ENCODE data around the gene REEP6. TPM values are rescaled to one million over a fixed set of nuclear protein-coding genes. Genes with fewer than 3 reads are reported as not detected.

The REEP6 gene
- total and polyA plus RNA-seq, 2 of the 4 experiments (the other 2 are of a cell fraction): 1.3 to 2.2 TPM

GRCh38 chr19:1495799-1496713, 5.1 kb downstream of the REEP6 start:
- H3K9me1 ChIP-seq (ENCODE audit: insufficient read depth, low read length): no peaks in the 10 kb centered on the region
- no peak overlapping the region for H4K8ac ChIP-seq (ENCODE audit: low read depth in 2 of 2, low read length in 2 of 2)
- H4K20me1 ChIP-seq (ENCODE audit: insufficient read depth, low read length): no peaks in the 10 kb centered on the region
- peaks cover 13% of the 10 kb centered on the region; the same call in 1 of the 2 replicates for H3K27me3 ChIP-seq (ENCODE audit: control insufficient read depth, insufficient read depth, low read length)
- H3K4me3 ChIP-seq (ENCODE audit: insufficient read depth, low read depth, low read length): no peak overlapping the region
- no peak overlapping the region for H2AFZ ChIP-seq (replicated peaks; ENCODE audit: low read length, poor library complexity)
- H3K79me1 ChIP-seq (ENCODE audit: low read depth in 1 of 2, low read length in 2 of 2): no peaks in the 10 kb centered on the region
- H2BK120ac ChIP-seq (ENCODE audit: low read depth, low read length): no peak overlapping the region
- DNase-seq: no peak
- in situ Hi-C loops (cut with MboI; ENCODE audit: low sequenced_read_pairs): no loop called here
- H2BK20ac ChIP-seq (ENCODE audit: low read depth, low read length): no peak overlapping the region
- no peak for TF ChIP-seq MXI1 (IDR thresholded peaks at IDR 0.05; ENCODE audit: borderline replicate concordance, low read depth, low read length)
- TF ChIP-seq CHD1 (IDR thresholded peaks at IDR 0.05; ENCODE audit: low read depth, low read length): no peak
- no peak for TF ChIP-seq SMC3 (IDR thresholded peaks at IDR 0.05; ENCODE audit: low read depth, low read length)
- no peak for TF ChIP-seq RAD21 (IDR thresholded peaks at IDR 0.05; ENCODE audit: low read length)
- no peak for TF ChIP-seq CEBPB (IDR thresholded peaks at IDR 0.05; ENCODE audit: low read depth, low read length)
- no peak for TF ChIP-seq ELK1 (IDR thresholded peaks at IDR 0.05; ENCODE audit: borderline replicate concordance, low read depth, low read length)
- TF ChIP-seq FOS (IDR thresholded peaks at IDR 0.05; ENCODE audit: low read depth, low read length): no peak
- TF ChIP-seq NFE2L2 (IDR thresholded peaks at IDR 0.05; ENCODE audit: low read depth, low read length): no peak
- TF ChIP-seq BHLHE40 (IDR thresholded peaks at IDR 0.05; ENCODE audit: low read depth, low read length): no peak
- TF ChIP-seq POLR2A (IDR thresholded peaks at IDR 0.05; ENCODE audit: low read depth, low read length): no peak
- H4K5ac ChIP-seq (ENCODE audit: low read depth, low read length): no peak overlapping the region
- dilution Hi-C loops (cut with HindIII; ENCODE audit: low sequenced_read_pairs, unreplicated experiment): no loop called here
- H3K9ac ChIP-seq (ENCODE audit: low read depth, low read length): no peak overlapping the region
- no peak overlapping the region for H2BK5ac ChIP-seq (ENCODE audit: low read depth, low read length, poor library complexity, severe bottlenecking)
- H3K23ac ChIP-seq (ENCODE audit: low read depth, low read length): no peak overlapping the region
- POLR2A ChIA-PET (ENCODE audit: unreplicated experiment): no interaction called here
- no TSS peak for BruUV-seq (replicated peaks)
- H2BK15ac ChIP-seq (ENCODE audit: low read depth, low read length): no peak overlapping the region
- no peak overlapping the region for H4K91ac ChIP-seq (ENCODE audit: insufficient read depth, low read depth, low read length)
- 74% methylated on average over 17 of the region's 40 CpGs; no CpG with 5 or more reads in 1 of the 2 experiments for WGBS, 2 experiments (ENCODE audit: extremely low coverage in 2 of 2, insufficient read length in 1 of 2)
- peaks cover 5% of the 10 kb centered on the region for H3K4me1 ChIP-seq (ENCODE audit: control insufficient read depth, insufficient read depth, low read length)
- ATAC-seq (ENCODE audit: low read depth): no peak
- no peak overlapping the region for H3K56ac ChIP-seq (ENCODE audit: extremely low read depth, insufficient read depth, low read length)
- H3K9me3 ChIP-seq (ENCODE audit: control insufficient read depth, insufficient read depth, low read length): no peaks in the 10 kb centered on the region
- no peak overlapping the region for H3K18ac ChIP-seq (ENCODE audit: low read depth, low read length)
- intact Hi-C loops (cut with micrococcal nuclease): no loop called here
- H3K14ac ChIP-seq (replicated peaks; ENCODE audit: low read depth, low read length): no peak overlapping the region
- no peak overlapping the region for H2AK9ac ChIP-seq (replicated peaks; ENCODE audit: low read depth, low read length, poor library complexity)
- H3K4ac ChIP-seq (ENCODE audit: low read depth, low read length): no peak overlapping the region
- H2AK5ac ChIP-seq (ENCODE audit: low read depth, low read length): no peak overlapping the region
- CTCF ChIA-PET: no interaction called here
- no peaks in the 10 kb centered on the region for H3K36me3 ChIP-seq (ENCODE audit: control insufficient read depth, insufficient read depth, low read length)
- H3K27ac ChIP-seq (ENCODE audit: insufficient read depth, low read length): no peak overlapping the region
- no peak overlapping the region for H3K4me2 ChIP-seq (ENCODE audit: low read depth, low read length)
